Measurements from ENCODE around the gene PTCD1.

DNA sequence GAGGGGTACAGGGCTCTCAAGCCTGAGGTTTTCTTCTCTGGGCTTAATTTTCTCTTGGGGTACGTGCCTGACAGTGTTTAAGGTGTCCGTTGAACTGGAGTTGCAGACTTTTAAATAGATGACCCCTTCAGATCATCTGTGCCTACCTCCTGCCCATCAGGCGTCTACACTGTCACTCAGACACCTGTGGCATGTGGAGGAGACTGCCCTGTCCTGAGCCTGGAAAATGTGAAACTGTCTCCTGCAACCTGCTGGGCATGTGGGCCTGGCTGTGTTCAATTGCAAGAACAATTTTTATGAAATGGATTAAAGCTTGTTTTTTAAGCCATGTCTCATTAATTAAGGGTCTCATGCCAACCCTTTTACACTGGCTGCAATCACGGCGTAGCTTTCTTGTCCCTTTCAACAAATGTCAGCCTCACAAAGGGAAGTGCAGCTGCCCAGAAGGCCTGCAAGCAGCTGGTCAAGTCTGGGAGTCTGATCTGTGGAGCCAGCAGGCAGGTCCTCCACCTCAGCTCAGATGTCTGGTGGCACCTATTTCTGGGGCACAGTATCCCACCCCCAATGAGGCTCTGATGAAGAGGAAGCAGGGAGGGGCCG is 18.6 kb upstream of the PTCD1 start:
- TF ChIP-seq POLR2A (IDR thresholded peaks at IDR 0.05) = no peak
- TF ChIP-seq, protein P1, sequence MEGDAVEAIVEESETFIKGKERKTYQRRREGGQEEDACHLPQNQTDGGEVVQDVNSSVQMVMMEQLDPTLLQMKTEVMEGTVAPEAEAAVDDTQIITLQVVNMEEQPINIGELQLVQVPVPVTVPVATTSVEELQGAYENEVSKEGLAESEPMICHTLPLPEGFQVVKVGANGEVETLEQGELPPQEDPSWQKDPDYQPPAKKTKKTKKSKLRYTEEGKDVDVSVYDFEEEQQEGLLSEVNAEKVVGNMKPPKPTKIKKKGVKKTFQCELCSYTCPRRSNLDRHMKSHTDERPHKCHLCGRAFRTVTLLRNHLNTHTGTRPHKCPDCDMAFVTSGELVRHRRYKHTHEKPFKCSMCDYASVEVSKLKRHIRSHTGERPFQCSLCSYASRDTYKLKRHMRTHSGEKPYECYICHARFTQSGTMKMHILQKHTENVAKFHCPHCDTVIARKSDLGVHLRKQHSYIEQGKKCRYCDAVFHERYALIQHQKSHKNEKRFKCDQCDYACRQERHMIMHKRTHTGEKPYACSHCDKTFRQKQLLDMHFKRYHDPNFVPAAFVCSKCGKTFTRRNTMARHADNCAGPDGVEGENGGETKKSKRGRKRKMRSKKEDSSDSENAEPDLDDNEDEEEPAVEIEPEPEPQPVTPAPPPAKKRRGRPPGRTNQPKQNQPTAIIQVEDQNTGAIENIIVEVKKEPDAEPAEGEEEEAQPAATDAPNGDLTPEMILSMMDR (IDR thresholded peaks at IDR 0.05) = no peak

All from upper lobe of left lung (tissue), 4 donors.